HCT116 (cell line): ENCODE results near the gene GYPA.
"Not testable (repeated sequence)": the region's sequence is repeated elsewhere in the genome, so short reads cannot be mapped to it uniquely, and the experiment has no call there.

Source experiments
- CTCF ChIP-seq, 3 experiments: fragments of 200-600 bp in 1 of 3; sonication (generic) in 1 of 3; IDR thresholded peaks in 2 of 3; conservative IDR thresholded peaks in 1 of 3; 2 replicates each; pipeline ENCODE4 v1.5.1; 2012 to 2017; ENCODE audit warnings: low read depth in 2 of 3, low read length in 2 of 3, antibody characterized with exemption in 1 of 3, borderline replicate concordance in 1 of 3, control low read depth in 1 of 3, mild to moderate bottlenecking in 1 of 3, mixed read lengths in 1 of 3, mixed run types in 1 of 3, moderate library complexity in 1 of 3; ENCODE audit not compliant: insufficient read depth in 1 of 3
- EZH2 ChIP-seq: fragments of 200-600 bp; sonication (generic); IDR thresholded peaks from 2 replicates; pipeline ENCODE4 v1.6.1; 2017; ENCODE audit warnings: antibody characterized with exemption, mixed run types
- FOSL1 ChIP-seq: IDR thresholded peaks from 2 replicates; pipeline ENCODE4 v1.6.1; 2012; ENCODE audit warnings: low read depth
- MAX ChIP-seq: IDR thresholded peaks from 2 replicates; pipeline ENCODE4 v1.6.1; 2012
- POLR2AphosphoS5 ChIP-seq: IDR thresholded peaks from 2 replicates; pipeline ENCODE4 v1.6.1; 2011; ENCODE audit warnings: mild to moderate bottlenecking, low read depth, low read length, moderate library complexity
- RAD21 ChIP-seq: IDR thresholded peaks from 2 replicates; pipeline ENCODE4 v1.6.1; 2012; ENCODE audit warnings: low read depth, mild to moderate bottlenecking
- REST ChIP-seq: IDR thresholded peaks from 2 replicates; pipeline ENCODE4 v1.6.1; 2012; ENCODE audit warnings: low read depth
- SP1 ChIP-seq: IDR thresholded peaks from 2 replicates; pipeline ENCODE4 v1.6.1; 2012; ENCODE audit warnings: low read depth
- ZFX ChIP-seq: fragments of 450-650 bp; IDR thresholded peaks from 2 replicates; pipeline ENCODE4 v1.6.1; 2017

GRCh38 chr4:144139547-144139946 is 971 bp downstream of the GYPA start:
- TF ChIP-seq RAD21; MAX; ZFX; CTCF (IDR thresholded peaks at IDR 0.05 in 2 of 3, conservative IDR thresholded peaks at IDR 0.05 in 1 of 3; ENCODE audit: borderline replicate concordance in 1 of 3, insufficient read depth in 1 of 3, low read depth in 2 of 3, low read length in 2 of 3); SP1; EZH2; FOSL1; REST; POLR2AphosphoS5: not testable (repeated sequence)
